GM19043 (cell line): ENCODE results near the gene TMCO2.
"Not testable (repeated sequence)": the region's sequence is repeated elsewhere in the genome, so short reads cannot be mapped to it uniquely, and the experiment has no call there.

ENCODE experiments used
- ATAC-seq: cut with Tn5 transposase; IDR thresholded peaks from one replicate; pipeline ENCODE4 v1.9.1; 2021; ENCODE audit warnings: low read depth; ENCODE audit not compliant: unreplicated experiment

TMCO2 gene

DNA sequence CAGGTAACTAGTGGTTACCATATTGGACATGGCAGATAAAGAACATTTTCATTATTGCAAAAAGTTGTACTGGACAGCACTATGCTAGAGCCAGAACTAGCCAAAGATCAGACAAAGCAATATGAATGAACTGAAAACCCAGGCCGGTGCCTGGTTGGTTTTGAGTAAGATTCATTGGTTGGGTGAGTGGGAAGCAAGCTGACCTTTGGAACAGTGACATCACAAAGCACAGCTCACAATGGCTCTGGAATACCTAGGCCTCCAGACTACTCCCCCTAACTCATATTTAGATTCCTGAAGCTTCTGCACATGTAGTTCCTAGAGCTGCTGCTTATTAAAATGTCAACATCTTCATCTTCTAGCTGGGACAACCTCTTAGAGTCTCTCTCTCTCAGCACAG, at the start of gene TMCO2:
Gene TMCO2, plus strand, starts transcription at position 283 of the 400 bp plus-strand sequence. Its CDS starts 57 bp downstream, at position 340.
- ATAC-seq, result no peak

DNA sequence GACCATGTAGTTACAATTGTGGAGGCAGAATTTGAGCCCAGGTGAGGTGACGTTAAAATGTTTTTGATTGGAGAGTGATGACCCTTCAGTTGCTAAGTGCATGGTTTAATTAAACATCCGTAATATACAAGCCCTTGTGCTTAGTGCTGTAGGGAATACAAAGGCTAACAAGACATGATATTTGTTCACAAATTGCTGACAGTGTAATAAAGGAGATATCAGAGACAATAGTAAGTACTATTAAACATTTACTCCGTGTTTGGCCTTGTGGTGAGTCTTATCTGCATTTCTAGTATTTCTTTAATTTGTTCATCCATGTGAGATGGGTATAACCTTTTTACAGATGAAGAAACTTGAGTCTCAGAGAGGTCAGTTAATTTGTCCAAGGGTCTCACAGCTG, 48.6 kb upstream of the TMCO2 start:
- no peak for ATAC-seq

DNA sequence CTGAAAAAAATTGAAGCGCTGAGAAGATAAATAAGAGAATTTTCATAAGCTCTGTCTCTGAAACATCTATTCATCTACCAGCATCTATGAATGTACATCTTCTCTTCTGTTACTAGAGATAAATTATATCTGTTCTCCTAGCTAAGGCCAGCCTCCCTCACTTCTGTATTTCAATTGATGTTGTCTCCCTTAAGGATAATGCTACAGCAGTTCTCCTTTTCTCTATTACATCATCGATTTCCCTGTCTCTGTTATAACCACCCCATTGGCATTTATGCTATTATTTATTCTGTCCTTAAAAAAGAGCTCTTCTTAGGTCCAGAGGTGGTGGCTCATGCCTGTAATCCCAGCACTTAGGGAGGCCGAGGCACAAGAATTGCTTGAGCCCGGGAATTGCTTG, 42.9 kb upstream of the TMCO2 start:
- ATAC-seq, result no peak

DNA sequence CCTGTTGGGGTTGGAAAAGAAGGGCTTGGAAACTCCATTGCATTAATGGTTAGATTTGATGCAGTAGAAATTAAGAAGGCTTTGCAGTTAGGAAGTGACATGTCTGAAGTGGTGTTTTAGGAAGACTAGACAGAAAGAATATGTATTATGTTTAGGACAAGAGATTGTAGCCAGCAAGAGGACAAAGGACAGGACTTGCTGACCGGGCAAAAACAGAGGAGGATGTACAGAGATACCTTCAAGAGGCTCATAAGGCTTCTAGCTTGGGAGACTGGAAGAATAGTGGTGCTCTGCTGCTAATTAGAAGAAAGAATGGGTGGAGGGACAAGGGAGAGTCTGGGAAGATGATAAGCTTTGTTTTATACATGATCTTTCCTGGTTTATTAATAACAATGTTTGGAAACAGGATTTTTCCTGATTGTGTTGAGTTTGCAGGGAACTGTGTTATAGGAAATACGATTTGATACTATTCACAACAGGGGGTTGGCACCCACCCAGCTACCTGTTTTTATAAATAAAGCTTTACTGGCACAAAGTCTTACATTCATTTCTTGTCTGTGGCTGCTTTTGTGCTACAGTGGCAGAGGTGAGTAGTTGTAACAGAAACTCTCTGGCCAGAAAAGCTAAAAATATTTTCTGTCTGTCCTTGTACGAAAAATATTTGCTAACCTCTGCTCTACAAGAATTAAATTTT, 37.1 kb upstream of the TMCO2 start:
- ATAC-seq, result no peak

DNA sequence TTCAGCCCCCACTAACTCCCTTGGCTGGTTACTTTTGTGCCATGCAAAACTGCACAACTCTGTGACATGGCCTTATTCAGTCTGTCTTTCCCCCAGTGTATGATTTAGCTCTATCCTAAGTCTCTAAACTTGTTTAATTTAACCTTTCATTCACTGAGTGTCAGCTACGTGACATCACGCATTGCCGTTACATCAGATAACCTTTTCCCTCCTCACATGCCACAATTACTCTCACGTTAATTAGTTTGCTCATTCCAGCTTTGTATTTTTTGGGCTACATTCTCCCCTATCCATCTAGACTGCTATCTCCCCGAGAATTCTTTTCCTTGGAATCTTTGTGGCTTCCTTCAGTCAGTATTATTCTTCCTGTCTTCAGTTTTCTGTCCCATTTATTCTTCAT, 29.4 kb upstream of the TMCO2 start:
- no peak for ATAC-seq

DNA sequence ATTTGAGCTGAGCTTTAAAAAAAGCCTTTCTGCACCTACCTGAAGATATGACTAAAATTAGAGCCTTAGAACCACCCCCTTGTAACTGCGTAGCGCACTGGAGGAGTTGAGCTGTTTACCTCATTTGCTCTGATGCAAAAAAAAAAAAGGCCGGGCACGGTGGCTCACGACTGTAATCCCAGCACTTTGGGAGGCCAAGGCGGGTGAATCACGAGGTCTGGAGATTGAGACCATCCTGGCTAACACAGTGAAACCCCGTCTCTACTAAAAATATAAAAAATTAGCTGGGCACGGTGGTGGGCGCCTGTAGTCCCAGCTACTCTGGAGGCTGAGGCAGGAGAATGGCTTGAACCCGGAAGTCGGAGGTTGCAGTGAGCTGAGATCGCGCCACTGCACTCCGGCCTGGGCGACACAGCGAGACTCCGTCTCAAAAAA, 26.2 kb upstream of the TMCO2 start:
- ATAC-seq, result not testable (repeated sequence)

DNA sequence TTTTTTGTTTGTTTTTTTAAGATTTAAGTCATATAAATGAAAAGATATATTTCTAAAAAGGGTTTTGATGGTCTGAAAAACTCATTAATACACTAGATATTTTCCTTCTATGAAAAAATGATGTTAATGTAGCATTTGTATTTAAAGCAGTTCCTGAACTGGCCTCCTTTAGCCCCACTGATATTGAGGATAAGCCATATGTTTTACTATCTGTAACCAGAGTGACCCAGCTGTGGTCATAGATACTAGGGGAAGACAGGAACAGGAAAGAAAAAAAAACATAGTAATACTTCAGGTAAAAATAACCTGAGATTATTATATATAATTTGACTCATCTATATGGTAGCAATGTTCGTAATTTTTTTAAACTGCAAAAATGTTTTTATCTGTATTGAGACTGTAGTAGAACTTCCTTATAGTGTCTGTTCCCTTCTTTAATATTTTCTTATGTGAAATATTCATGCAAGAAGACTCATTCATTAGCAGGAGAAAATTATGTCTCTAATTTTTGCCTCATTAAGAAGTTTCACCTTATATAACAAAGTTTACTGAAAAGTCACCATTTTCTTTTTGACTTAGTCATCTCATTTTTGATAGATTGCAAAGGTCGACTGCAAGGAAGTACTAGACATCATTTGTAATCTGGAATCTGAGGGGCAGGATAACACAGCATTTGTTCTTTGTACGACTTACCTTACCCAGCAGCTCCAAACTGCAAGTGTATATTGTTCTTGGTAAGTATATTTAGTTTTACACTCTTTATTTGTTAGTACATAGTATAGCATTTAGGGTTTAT, 25.6 kb upstream of the TMCO2 start:
- ATAC-seq, result no peak

DNA sequence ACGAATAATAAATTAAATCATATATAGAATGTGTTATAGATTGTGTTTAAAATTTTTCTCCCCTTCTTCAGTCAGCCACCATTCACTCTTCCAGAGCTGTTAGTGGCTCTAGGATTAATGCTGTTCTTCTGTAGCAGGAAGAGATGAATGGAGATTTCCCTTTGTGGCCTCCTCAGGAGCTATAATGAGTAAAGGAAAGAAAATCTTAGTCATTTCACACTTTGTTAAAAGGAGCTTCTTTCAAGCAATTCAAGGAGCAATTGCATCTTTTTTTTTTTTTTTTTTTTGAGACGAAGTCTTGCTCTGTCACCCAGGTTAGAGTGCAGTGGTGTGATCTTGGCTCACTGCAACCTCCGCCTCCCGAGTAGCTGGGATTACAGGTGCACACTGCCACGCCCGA, 23.7 kb upstream of the TMCO2 start:
- ATAC-seq, result no peak

DNA sequence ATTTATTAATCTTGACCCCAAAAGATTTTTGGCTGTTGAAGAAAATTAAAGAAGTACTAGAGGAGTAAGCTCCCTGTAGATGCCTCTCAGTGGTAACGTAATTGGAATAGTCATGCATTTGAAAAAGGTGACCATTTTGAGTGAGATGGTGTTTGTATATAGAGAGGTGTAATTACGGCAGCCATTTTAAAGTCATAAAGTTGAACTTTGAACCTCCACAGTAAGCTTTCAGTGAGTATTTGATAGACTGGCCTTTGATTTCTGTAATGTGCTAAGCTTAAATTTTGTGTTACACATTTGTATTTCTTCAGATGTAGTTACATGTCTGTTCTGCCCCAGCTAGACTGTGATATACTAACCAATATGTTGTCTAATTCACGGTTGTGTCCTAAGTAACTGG, 21.5 kb upstream of the TMCO2 start:
- ATAC-seq, result no peak

DNA sequence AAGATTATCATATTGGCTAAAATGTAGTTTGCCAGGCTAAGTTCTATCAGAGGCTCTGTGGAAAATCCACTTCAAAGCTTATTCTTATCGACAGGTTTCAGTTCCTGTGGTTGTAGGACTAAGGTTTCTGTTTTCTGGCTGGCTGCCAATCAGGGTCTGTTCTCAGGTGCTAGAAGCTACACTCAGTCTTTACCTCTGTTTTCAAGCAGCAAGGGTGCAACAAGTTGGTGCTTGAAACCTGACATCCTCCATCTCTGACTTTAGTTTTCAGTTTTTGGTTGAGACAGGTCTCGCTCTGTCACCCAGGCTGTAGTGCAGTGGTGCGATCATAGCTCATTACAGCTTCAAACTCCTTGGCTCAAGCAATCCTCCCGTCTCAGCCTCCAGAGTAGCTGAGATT, 15.3 kb upstream of the TMCO2 start:
- peak; percentile 92 for ATAC-seq

DNA sequence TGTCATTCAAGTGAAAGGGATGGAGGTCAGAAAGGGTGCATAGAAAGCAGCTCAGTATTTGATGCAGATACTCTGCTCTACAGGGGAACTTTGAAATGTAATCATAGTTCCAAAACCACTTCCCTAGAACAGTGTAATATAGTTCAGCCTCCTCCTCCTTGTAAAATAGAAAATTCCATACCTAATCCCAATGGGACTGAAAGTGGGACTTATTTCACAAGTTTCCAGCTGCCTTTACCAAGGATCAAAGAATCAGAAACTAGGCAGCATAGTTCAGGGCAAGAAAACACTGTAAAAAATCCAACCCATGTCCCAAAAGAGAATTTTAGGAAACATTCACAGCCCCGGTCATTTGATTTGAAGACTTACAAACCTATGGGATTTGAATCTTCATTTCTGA, 8.1 kb upstream of the TMCO2 start:
- ATAC-seq, result no peak

DNA sequence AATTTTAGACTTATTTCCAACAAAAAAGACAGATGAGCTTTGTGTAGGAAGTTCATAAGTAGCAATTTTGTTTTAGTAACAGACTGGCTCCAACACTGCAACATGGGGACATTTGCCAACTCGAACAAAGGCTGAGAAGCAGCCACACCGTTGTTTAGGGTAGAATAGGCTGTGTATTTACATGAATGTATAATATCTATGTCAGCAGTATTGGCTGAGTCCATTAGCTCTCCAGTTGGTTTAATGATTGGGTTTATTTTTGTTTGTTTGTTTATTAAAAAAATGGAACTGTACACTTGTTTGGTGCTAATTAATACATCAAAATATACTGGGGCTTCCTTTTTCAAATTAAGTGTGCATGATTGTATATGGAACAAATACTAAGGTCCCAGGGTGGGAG, 7.3 kb upstream of the TMCO2 start:
- ATAC-seq, result no peak

DNA sequence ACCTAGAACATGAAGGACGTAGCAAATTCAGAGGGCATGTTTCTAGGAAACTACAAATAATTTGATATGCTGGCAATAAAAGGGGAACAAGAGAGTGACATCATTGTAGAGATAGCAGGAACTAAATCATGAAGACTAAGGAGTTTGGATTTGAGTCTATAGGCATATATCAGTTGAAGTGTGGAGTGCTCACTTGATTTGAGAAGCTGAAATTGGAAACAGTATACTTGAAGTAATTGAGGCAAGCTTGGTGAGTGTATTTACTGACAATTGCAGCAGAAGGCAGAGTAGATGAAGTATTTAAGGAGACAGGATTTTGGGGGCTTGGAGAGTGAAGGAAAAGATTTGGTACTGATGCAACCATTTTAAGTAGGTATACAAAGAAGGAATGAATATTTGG, 6.4 kb upstream of the TMCO2 start:
- no peak for ATAC-seq

DNA sequence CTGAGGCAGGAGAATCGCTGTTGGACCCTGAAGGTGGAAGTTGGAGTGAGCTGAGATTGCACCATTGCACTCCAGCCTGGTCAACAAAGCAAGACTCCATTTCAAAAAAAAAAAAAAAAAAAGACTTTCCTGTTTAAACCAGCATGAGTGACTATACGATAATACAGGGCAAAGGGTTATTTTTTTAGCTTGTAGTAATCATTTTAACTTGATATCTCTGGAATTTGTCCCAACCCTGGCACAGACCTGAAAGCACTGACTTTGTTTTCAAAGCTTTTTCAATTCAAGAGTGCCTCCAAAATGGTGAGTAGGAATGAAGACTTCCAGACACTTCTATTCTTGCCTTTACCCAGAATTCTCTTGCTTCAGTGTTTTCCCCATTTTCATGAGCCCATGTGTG, 4.4 kb upstream of the TMCO2 start:
- ATAC-seq, result no peak

DNA sequence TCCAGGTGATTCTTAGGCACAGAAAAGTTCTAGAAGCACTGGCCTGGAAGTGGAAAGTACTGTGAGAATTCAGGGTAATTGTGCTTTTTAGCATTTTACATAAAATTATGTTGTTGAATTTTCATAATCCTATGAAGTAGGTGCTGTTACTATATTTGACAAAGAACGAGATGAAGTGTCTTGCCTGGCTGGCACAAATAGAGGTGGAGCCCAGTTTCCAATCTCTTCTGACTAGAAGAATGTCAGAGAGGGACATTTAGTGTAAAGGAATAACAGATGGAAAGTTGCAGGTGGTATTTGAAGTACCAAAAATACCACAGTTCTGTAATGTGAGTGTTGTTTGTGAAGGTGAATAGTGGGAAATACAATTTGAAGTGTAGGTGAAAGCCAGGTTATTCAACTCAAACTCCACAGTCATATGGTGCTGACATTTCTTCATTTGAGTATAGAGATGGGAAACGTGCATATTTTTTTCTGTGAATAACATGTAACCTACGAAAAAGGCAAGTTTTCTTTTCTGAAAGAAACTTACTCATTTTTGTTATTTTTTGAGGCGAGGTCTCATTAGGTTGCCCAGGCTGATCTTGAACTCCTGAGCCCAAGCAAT, 3.5 kb upstream of the TMCO2 start:
- no peak for ATAC-seq

DNA sequence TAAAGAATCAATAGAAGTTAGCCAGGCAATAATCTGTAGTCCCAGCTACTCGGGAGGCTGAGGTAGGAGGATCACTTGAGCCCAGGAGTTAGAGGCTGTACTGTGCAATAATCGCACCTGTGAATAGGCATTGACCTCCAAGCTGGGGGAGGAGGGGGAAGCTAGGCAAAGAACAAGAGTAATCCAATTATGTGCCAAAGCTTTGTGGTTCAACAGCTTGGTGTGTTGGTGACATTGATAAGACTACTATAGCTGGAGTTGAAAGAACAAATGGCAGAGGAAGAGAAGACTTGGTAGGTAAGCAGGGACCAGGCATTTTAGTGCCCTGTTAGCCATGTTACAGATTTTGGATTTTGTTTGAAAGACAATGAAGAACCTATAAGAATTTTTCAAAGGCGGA, 2.1 kb upstream of the TMCO2 start:
- ATAC-seq, result no peak

DNA sequence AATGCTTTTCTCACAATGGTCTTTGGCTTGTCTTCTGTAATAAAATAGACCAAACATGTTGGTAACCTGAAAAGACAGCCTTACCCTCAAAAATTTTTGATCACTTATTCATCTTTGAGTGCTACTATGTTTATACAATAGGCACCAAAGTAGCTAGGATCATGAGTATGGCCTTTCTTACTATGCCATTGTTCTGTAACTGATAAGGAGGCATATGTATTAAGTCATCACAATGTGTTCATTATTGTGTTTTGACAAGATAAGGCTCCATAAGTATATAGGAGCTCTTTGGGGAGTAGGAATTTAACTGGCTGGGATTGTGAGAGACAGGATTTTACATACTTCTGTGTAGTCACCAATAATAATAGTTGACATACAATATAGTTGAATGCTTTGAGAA, 675 bp downstream of the TMCO2 start:
- ATAC-seq, result no peak

DNA sequence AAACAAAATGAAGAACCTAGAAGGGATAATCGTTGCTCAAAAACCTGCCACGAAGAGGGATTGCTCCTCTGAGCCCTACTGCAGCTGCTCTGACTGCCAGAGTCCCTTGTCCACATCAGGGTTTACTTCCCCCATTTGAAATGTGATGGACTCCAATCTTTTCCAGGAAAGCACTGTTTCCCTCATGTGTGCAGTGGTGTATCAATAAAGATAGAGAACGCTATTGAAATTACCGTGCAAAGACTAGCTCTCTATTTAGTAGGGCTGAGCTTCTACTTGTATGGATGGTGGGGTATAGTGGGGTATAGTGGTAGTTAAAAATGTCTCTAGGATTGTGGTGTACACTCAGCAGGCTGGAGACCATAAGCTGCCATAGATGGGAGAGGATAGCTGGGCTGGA, 3.7 kb downstream of the TMCO2 start:
- no peak for ATAC-seq

DNA sequence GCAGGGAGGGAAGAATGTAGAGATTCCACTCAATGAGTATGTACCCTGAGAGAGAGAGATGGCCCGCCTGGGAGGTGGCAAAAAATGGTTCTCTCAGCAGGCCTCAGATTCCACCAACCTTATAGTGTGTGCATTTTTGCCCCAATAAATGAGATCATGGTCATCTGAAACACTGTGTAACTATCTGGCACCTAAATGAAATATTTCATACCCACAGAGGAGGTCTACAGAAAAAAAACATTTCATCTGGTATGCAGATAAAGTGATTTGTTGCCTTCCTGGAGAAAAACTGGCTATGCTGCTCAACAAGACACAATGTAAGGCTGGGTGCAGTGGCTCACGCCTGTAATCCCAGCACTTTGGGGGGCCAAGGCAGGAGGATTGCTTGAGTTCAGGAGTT, 4.9 kb downstream of the TMCO2 start:
- no peak for ATAC-seq

DNA sequence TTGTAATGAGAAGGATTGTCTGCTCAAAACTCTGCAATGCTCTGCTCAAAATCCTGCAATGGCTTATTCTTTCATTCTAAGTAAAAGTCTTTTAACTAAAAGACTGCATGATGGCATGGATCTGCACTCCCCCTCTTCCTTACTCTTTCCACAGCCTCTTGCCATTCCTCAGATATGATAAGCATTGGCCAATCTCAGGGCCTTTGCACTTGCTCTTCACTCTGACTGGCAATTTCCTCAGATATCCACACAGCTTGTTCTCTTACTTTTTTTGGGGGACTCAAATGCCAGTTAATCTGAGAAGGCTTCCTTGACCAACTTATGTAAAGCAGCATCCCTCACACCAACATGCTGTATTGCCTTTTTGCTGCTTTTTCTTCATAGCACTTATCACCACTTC, 7.5 kb downstream of the TMCO2 start:
- ATAC-seq, result no peak

DNA sequence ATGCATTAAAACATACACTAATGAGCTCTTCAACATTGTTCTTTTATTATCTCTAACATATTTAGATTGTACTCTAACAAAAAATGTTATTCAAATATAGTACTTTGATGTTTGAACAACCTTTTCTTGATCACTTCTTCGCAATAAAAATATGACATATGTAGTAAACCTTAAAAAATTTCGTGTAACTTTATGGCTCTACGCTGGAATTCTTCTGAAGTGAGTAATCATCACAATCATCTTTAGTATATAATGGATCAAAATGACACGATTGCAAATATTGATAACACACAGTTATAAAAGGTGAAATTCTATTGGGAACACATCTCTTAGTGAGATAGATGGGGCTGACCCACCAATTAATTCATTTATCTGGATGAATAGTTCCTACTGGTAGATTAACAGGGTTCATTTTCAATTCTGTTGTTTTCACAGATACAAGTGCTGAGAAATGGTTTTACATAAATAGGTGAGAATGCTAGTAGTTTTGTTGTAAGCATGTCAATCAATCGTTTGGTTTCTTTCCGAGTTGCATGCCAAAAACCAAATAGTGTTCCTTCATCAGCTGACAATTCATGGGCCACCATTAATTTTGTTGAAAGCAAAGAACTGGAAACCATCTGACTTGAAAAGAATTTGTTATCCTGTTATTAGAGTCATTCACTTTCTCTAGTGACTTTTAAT, 8.8 kb downstream of the TMCO2 start:
- ATAC-seq, result no peak
